AG04450 (cell line): ENCODE measurements around the gene ITPR1. TPM values are rescaled to one million over a fixed set of nuclear protein-coding genes. Genes with fewer than 3 reads are reported as not detected.

Source experiments
- CTCF ChIA-PET: fragments of 300-600, 350-600 bp; formaldehyde crosslinking; extraction: SDS; loops from one replicate; lab custom pipeline; 2022; ENCODE audit warnings: antibody characterized with exemption, inconsistent platforms; lab: Charles Lee
- POLR2A ChIA-PET: fragments of 350-600 bp; formaldehyde crosslinking; extraction: SDS; loops from one replicate; lab custom pipeline; 2021; ENCODE audit warnings: antibody characterized with exemption, inconsistent platforms; lab: Yijun Ruan, JAX
- DNase-seq: peaks from one replicate; pipeline ENCODE4 v3.0.0-alpha.2; 2011; ENCODE audit warnings: low read depth, low spot score
- H3K27ac ChIP-seq: one replicate; pipeline ENCODE4 v1.5.1; 2012; ENCODE audit warnings: low read depth, low read length, control low read depth
- H3K27me3 ChIP-seq: one replicate; pipeline ENCODE4 v1.6.0; 2012; ENCODE audit warnings: low read length; ENCODE audit not compliant: control insufficient read depth, insufficient read depth
- H3K4me3 ChIP-seq: 2 replicates; pipeline ENCODE4 v1.5.1; 2011; ENCODE audit warnings: mild to moderate bottlenecking, low read depth, low read length, control low read depth
- H3K9me3 ChIP-seq: 2 replicates; pipeline ENCODE4 v1.5.1; 2012; ENCODE audit warnings: low read length; ENCODE audit not compliant: control insufficient read depth, insufficient read depth
- polyA plus RNA-seq: library from polyadenylated mRNA; depleted of rRNA; stranded (reverse); fragments of >200 nt; gene quantifications from 2 replicates; pipeline ENCODE4 v1.2.3, GENCODE V29; 2011
- TF ChIP-seq, protein P1 (sequence below): IDR thresholded peaks from 2 replicates; pipeline ENCODE4 v1.5.1; 2011; ENCODE audit warnings: low read depth, low read length, control low read depth, inconsistent platforms

The ITPR1 gene
- polyA plus RNA-seq, 1 experiment = 7.4 TPM

DNA sequence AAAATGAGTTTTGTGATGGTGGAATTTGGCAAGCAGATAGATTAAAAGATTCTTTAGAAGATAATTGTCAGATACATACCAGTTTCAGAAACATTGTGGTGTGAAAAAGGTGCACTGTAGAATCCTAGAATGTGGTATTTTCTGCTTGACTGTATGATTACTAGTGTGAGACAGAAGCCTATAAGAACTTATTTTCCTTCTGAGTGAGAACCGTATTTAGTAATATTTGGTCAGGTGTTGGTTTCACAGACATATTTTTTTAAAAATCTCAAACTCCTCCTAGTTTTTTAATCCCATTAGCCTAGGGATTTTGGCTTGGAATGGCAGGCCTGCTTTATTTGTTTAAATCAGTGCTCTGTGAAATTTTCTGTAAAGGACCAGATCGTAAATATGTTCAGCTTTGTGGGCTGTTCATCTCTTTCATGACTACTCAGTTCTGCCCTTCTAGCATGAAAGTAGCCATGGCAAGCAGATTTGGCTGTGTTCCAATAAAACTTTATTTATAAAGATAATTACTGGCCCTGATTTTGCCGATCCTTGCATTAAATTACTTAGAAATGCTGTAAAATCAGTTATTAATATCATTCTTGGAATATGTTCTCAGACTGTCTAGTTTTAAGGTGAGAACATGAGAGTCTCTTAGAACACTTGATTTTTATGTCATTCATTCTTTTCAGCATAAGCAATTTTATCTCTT lies 205.1 kb downstream of the ITPR1 start:
- Histone ChIP-seq H3K9me3 (no peaks in the 10 kb centered on the region), H3K27me3 (no peaks in the 10 kb centered on the region), H3K27ac (no peak overlapping the region), H3K4me3 (no peak overlapping the region)
- TF ChIP-seq, protein P1, sequence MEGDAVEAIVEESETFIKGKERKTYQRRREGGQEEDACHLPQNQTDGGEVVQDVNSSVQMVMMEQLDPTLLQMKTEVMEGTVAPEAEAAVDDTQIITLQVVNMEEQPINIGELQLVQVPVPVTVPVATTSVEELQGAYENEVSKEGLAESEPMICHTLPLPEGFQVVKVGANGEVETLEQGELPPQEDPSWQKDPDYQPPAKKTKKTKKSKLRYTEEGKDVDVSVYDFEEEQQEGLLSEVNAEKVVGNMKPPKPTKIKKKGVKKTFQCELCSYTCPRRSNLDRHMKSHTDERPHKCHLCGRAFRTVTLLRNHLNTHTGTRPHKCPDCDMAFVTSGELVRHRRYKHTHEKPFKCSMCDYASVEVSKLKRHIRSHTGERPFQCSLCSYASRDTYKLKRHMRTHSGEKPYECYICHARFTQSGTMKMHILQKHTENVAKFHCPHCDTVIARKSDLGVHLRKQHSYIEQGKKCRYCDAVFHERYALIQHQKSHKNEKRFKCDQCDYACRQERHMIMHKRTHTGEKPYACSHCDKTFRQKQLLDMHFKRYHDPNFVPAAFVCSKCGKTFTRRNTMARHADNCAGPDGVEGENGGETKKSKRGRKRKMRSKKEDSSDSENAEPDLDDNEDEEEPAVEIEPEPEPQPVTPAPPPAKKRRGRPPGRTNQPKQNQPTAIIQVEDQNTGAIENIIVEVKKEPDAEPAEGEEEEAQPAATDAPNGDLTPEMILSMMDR = no peak
- POLR2A ChIA-PET = no interaction called here
- CTCF ChIA-PET = no interaction called here
- DNase-seq = no peak

DNA sequence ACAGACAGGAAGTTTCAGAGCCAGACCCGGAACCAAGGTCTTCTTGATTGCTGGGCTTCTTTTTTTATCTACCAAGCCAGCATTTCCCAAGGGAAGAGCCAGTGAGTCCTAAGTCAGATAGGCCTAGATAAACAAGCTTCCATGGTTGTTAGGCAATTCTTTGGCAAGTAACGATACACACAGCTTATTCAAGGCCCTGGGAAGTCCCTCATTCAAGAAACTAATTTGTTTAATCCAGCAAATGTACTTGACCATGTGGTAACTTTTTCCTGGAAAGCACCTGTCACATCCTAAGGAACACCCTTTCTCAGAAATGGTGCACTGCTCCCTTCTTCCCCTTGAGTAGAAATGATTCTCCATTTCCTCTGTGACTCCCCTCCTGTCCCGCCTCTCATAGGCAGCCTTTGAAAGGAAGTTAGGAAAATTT lies 209.9 kb downstream of the ITPR1 start:
- H3K27me3 ChIP-seq = no peaks in the 10 kb centered on the region
- POLR2A ChIA-PET = no interaction called here
- no peaks in the 10 kb centered on the region for H3K9me3 ChIP-seq
- TF ChIP-seq, protein P1 = no peak
- no peak for DNase-seq
- H3K27ac ChIP-seq = no peak overlapping the region
- CTCF ChIA-PET = interaction anchor here (4.8 kb wide), 1 partner anchor 8 kb away, joined by 26 read pairs; no protein-coding TSS in a partner anchor
- no peak overlapping the region for H3K4me3 ChIP-seq

DNA sequence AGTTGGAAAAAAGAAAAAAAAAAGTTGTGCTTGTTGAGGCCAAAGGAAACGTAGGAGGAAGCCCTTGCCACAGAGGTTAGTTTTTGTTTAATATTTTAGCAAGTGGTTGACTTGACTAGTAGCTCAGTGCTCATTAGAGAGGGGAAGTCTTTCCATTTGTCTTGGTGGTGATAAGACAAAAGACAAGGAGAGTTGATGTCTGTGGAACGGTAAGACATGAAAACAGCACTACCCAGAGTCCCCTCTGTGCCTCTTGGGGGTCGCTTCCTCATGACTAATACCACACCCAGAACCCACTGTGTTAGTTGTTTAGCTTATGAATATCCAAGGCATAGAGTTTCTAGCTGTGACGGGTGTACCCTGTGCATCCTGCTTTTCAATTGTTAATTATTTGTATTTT lies 211.4 kb downstream of the ITPR1 start:
- TF ChIP-seq, protein P1 = no peak
- Histone ChIP-seq H3K27ac (no peak overlapping the region), H3K9me3 (no peaks in the 10 kb centered on the region), H3K27me3 (no peaks in the 10 kb centered on the region), H3K4me3 (no peak overlapping the region)
- ChIA-PET CTCF (no interaction called here), POLR2A (no interaction called here)
- DNase-seq = no peak

DNA sequence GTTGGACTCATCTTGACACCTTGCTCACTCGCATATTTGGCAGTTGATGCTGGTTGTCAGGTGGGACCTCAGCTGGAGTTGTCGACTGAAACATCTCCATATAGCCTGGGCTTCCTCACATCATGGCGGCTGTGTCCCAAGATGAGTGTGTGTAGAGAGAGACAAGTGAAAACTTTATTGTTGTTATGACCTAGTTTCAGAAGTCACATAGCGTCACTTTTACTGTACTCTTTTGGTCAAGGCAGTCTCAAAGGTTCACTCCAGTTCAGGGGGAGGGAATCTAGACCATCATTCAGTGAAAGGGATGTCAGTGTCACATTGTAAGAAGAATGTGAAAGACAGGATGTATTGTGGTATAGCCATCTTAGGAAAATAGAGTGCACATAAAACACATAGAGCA lies 214.2 kb downstream of the ITPR1 start:
- H3K9me3 ChIP-seq = no peaks in the 10 kb centered on the region
- TF ChIP-seq, protein P1 = no peak
- H3K27me3 ChIP-seq = no peaks in the 10 kb centered on the region
- ChIA-PET CTCF (interaction anchor here (1.0 kb wide), 1 partner anchor 273 kb away, joined by 3 read pairs; no protein-coding TSS in a partner anchor), POLR2A (no interaction called here)
- no peak overlapping the region for H3K4me3 ChIP-seq
- DNase-seq = no peak
- no peak overlapping the region for H3K27ac ChIP-seq

DNA sequence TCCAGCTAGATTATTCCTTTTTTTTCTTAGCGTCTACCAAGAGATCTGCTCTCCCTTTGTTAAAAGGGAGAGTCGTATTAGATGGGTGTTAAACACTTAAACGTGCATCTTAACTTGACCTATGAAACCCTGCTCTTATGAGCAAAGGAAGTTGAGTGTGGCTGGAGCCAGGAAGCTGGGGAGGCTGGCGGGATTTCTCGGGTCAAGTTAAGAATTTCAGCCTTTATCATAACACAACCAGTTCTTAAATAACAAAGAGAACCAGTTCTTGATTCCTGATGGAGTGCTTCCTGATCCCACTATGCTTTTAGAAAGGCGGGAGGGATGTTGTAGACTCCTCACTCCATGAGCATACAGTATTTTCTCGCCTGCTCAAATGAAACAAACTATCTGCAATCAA lies 215.1 kb downstream of the ITPR1 start:
- ChIA-PET CTCF (interaction anchor here (1.0 kb wide), 1 partner anchor 272 kb away, joined by 3 read pairs; no protein-coding TSS in a partner anchor), POLR2A (no interaction called here)
- TF ChIP-seq, protein P1 = no peak
- no peaks in the 10 kb centered on the region for H3K9me3 ChIP-seq
- no peak overlapping the region for H3K4me3 ChIP-seq
- no peaks in the 10 kb centered on the region for H3K27me3 ChIP-seq
- H3K27ac ChIP-seq = no peak overlapping the region
- no peak for DNase-seq
